ENCODE measurements around the gene ATG4B.

DNA sequence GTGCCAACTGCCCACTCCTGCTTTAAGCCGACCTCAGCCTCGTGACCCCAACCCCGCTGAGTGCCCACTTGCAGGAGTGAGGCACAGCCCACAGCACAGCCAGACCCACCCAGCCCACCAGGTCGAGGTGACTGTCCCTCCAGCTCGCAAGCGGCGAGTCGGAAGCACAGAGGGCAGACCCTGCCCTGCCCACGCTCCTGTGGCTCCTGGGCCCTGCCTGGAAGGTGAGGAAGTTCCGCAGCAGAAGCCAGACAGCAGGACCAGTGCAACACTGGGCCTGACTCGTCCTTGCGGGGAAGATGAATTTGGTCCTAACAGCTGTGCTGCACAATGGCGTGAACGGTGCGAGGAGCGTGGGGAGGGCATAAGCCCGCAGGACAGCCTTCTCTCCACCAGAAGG is 39.2 kb downstream of the ATG4B start:
- TF ChIP-seq CTCF (conservative IDR thresholded peaks at IDR 0.05; ENCODE audit: low read depth, low read length) = no peak
- TF ChIP-seq MAZ (IDR thresholded peaks at IDR 0.05; ENCODE audit: borderline replicate concordance, low read depth, low read length) = no peak
- TF ChIP-seq POLR2A (IDR thresholded peaks at IDR 0.05; ENCODE audit: low read depth, low read length) = no peak
- no peak for TF ChIP-seq RCOR1 (IDR thresholded peaks at IDR 0.05; ENCODE audit: insufficient replicate concordance, low read length)
- no peak for TF ChIP-seq CEBPB (IDR thresholded peaks at IDR 0.05; ENCODE audit: low read depth, low read length)
- TF ChIP-seq RFX5 (IDR thresholded peaks at IDR 0.05; ENCODE audit: low read depth, low read length) = no peak
- TF ChIP-seq SMC3 (IDR thresholded peaks at IDR 0.05; ENCODE audit: low read depth, low read length) = no peak
- TF ChIP-seq, protein P1, sequence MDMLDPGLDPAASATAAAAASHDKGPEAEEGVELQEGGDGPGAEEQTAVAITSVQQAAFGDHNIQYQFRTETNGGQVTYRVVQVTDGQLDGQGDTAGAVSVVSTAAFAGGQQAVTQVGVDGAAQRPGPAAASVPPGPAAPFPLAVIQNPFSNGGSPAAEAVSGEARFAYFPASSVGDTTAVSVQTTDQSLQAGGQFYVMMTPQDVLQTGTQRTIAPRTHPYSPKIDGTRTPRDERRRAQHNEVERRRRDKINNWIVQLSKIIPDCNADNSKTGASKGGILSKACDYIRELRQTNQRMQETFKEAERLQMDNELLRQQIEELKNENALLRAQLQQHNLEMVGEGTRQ (IDR thresholded peaks at IDR 0.05; ENCODE audit: low read depth, low read length) = no peak
- no peak for TF ChIP-seq BHLHE40 (IDR thresholded peaks at IDR 0.05; ENCODE audit: low read depth, low read length)
- no peak for TF ChIP-seq RAD21 (IDR thresholded peaks at IDR 0.05; ENCODE audit: low read length)
